HCT116 (cell line): ENCODE data around the gene SOX6. TPM values are rescaled to one million over a fixed set of nuclear protein-coding genes. Genes with fewer than 3 reads are reported as not detected.

Source experiments
- ATAC-seq: fragments of 200-7000 bp; cut with Tn5 transposase; 2 replicates; pipeline ENCODE4 v1.9.1; 2020; ENCODE audit warnings: mild to moderate bottlenecking, moderate library complexity
- BruUV-seq: library from RNA; stranded (reverse); fragments of 400-500 nt; replicated peaks from 2 replicates; lab custom pipeline; 2021; lab: Mats Ljungman, UMichigan
- CTCF ChIA-PET: fragments of 300-600 bp; sonication (Branson Sonifier 250); formaldehyde crosslinking; loops from one replicate; lab custom pipeline; 2021; ENCODE audit warnings: antibody characterized with exemption; lab: Charles Lee
- POLR2A ChIA-PET: fragments of 300-600, 350-600 bp; sonication (Branson Sonifier 250); formaldehyde crosslinking; loops from one replicate; lab custom pipeline; 2021; ENCODE audit warnings: antibody characterized with exemption; lab: Charles Lee
- RAD21 ChIA-PET, 2 experiments: fragments of 300-600 bp; sonication (Branson Sonifier 250); formaldehyde crosslinking; loops; one replicate each; lab custom pipeline; 2023; ENCODE audit warnings: low total read pairs in 2 of 2; ENCODE audit not compliant: uncharacterized antibody in 2 of 2, unreplicated experiment in 2 of 2, low non-redundant PET in 1 of 2; lab: Charles Lee
- DNase-seq: peaks from one replicate; pipeline ENCODE4 v3.0.0-alpha.2; 2010; ENCODE audit warnings: low read depth, low spot score
- H2AFZ ChIP-seq: fragments of 200-600 bp; shearing (Covaris generic), sonication (generic); 2 replicates; pipeline ENCODE4 v1.6.1; 2017; ENCODE audit warnings: low read depth, mixed run types, mixed read lengths, antibody characterized with exemption, low read length; ENCODE audit not compliant: poor library complexity, severe bottlenecking
- H3K27ac ChIP-seq: 2 replicates; pipeline ENCODE4 v1.5.1; 2012; ENCODE audit warnings: low read depth, low read length
- H3K27me3 ChIP-seq: fragments of 200-600 bp; sonication (generic); 2 replicates; pipeline ENCODE4 v1.6.1; 2016; ENCODE audit warnings: mixed run types, low read length, mixed read lengths; ENCODE audit not compliant: insufficient read depth
- H3K36me3 ChIP-seq, 2 experiments: fragments of 200-500 bp in 1 of 2; fragments of 200-600 bp in 1 of 2; sonication (Bioruptor generic) in 1 of 2; sonication (generic) in 1 of 2; 2 replicates each; pipeline versions ENCODE4 v1.5.1 to v1.6.1; 2014 to 2016; ENCODE audit warnings: low read length in 2 of 2, inconsistent platforms in 1 of 2, mixed read lengths in 1 of 2, mixed run types in 1 of 2; ENCODE audit not compliant: insufficient read depth in 2 of 2, control insufficient read depth in 1 of 2
- H3K4me1 ChIP-seq, 2 experiments: fragments of 200-600 bp in 1 of 2; sonication (generic) in 1 of 2; 2 replicates each; pipeline versions ENCODE4 v1.5.1 to v1.6.1; 2012 to 2017; ENCODE audit warnings: low read length in 2 of 2, inconsistent platforms in 1 of 2, mild to moderate bottlenecking in 1 of 2, mixed read lengths in 1 of 2, mixed run types in 1 of 2, moderate library complexity in 1 of 2; ENCODE audit not compliant: insufficient read depth in 2 of 2, control insufficient read depth in 1 of 2
- H3K4me2 ChIP-seq: fragments of 200-600 bp; sonication (generic); 2 replicates; pipeline ENCODE4 v1.6.1; 2017; ENCODE audit warnings: mixed run types, low read length, mixed read lengths
- H3K4me3 ChIP-seq, 2 experiments: fragments of 200-600 bp in 1 of 2; sonication (generic) in 1 of 2; replicated peaks in 1 of 2; 2 replicates each; pipeline ENCODE4 v1.5.1; 2011 to 2016; ENCODE audit warnings: low read length in 2 of 2, control low read depth in 1 of 2, low read depth in 1 of 2, mild to moderate bottlenecking in 1 of 2, mixed read lengths in 1 of 2, mixed run types in 1 of 2
- H3K79me2 ChIP-seq: fragments of 200-600 bp; sonication (generic); 2 replicates; pipeline ENCODE4 v1.6.1; 2017; ENCODE audit warnings: mild to moderate bottlenecking, mixed run types, low read length, moderate library complexity, mixed read lengths; ENCODE audit not compliant: insufficient read depth
- H3K9ac ChIP-seq: fragments of 200-600 bp; sonication (generic); 2 replicates; pipeline ENCODE4 v1.6.1; 2016; ENCODE audit warnings: low read length, mixed read lengths
- H3K9me2 ChIP-seq: fragments of 200-600 bp; sonication (generic), shearing (Covaris generic); 2 replicates; pipeline ENCODE4 v1.6.1; 2017; ENCODE audit warnings: mixed run types, mild to moderate bottlenecking, moderate library complexity; ENCODE audit not compliant: insufficient read depth
- H3K9me3 ChIP-seq, 2 experiments: fragments of 200-500 bp in 1 of 2; fragments of 200-600 bp in 1 of 2; sonication (Bioruptor generic) in 1 of 2; sonication (generic) in 1 of 2; 2 replicates each; pipeline ENCODE4 v1.6.1; 2014 to 2017; ENCODE audit warnings: low read length in 2 of 2, mixed read lengths in 2 of 2, inconsistent platforms in 1 of 2, low read depth in 1 of 2, mild to moderate bottlenecking in 1 of 2, mixed run types in 1 of 2, moderate library complexity in 1 of 2; ENCODE audit not compliant: control insufficient read depth in 1 of 2, insufficient read depth in 1 of 2
- H4K20me1 ChIP-seq: fragments of 200-600 bp; sonication (generic), shearing (Covaris generic); 2 replicates; pipeline ENCODE4 v1.6.1; 2017; ENCODE audit warnings: mixed run types, mild to moderate bottlenecking, moderate library complexity; ENCODE audit not compliant: insufficient read depth
- CBX3 ChIP-seq: IDR thresholded peaks from 2 replicates; pipeline ENCODE4 v1.6.1; 2012; ENCODE audit warnings: low read depth
- CEBPB ChIP-seq: IDR thresholded peaks from 2 replicates; pipeline ENCODE4 v1.6.1; 2012; ENCODE audit warnings: low read depth
- CTCF ChIP-seq, 3 experiments: fragments of 200-600 bp in 1 of 3; sonication (generic) in 1 of 3; IDR thresholded peaks in 2 of 3; conservative IDR thresholded peaks in 1 of 3; 2 replicates each; pipeline ENCODE4 v1.5.1; 2012 to 2017; ENCODE audit warnings: low read depth in 2 of 3, low read length in 2 of 3, antibody characterized with exemption in 1 of 3, borderline replicate concordance in 1 of 3, control low read depth in 1 of 3, mild to moderate bottlenecking in 1 of 3, mixed read lengths in 1 of 3, mixed run types in 1 of 3, moderate library complexity in 1 of 3; ENCODE audit not compliant: insufficient read depth in 1 of 3
- EGR1 ChIP-seq: IDR thresholded peaks from 2 replicates; pipeline ENCODE4 v1.6.1; 2012; ENCODE audit warnings: low read depth
- ELF1 ChIP-seq: IDR thresholded peaks from 2 replicates; pipeline ENCODE4 v1.6.1; 2012; ENCODE audit warnings: low read depth, borderline replicate concordance
- EZH2 ChIP-seq: fragments of 200-600 bp; sonication (generic); IDR thresholded peaks from 2 replicates; pipeline ENCODE4 v1.6.1; 2017; ENCODE audit warnings: antibody characterized with exemption, mixed run types
- EZH2phosphoT487 ChIP-seq: fragments of 200-600 bp; IDR thresholded peaks from 2 replicates; pipeline ENCODE4 v1.6.1; 2018; ENCODE audit warnings: antibody characterized with exemption, borderline replicate concordance
- FOSL1 ChIP-seq: IDR thresholded peaks from 2 replicates; pipeline ENCODE4 v1.6.1; 2012; ENCODE audit warnings: low read depth
- MAX ChIP-seq: IDR thresholded peaks from 2 replicates; pipeline ENCODE4 v1.6.1; 2012
- POLR2A ChIP-seq: IDR thresholded peaks from 2 replicates; pipeline ENCODE4 v1.7.0; 2011; ENCODE audit warnings: borderline replicate concordance; ENCODE audit not compliant: insufficient read depth, insufficient read length; ENCODE audit errors: extremely low read depth
- POLR2AphosphoS5 ChIP-seq: IDR thresholded peaks from 2 replicates; pipeline ENCODE4 v1.6.1; 2011; ENCODE audit warnings: mild to moderate bottlenecking, low read depth, low read length, moderate library complexity
- RAD21 ChIP-seq: IDR thresholded peaks from 2 replicates; pipeline ENCODE4 v1.6.1; 2012; ENCODE audit warnings: low read depth, mild to moderate bottlenecking
- REST ChIP-seq: IDR thresholded peaks from 2 replicates; pipeline ENCODE4 v1.6.1; 2012; ENCODE audit warnings: low read depth
- SIN3A ChIP-seq: IDR thresholded peaks from 2 replicates; pipeline ENCODE4 v1.6.1; 2012; ENCODE audit warnings: low read depth
- TCF7L2 ChIP-seq: IDR thresholded peaks from 2 replicates; pipeline ENCODE4 v1.7.0; 2011; ENCODE audit warnings: borderline replicate concordance, inconsistent platforms; ENCODE audit not compliant: insufficient read depth, insufficient read length; ENCODE audit errors: extremely low read depth
- ZBTB33 ChIP-seq: IDR thresholded peaks from 2 replicates; pipeline ENCODE4 v1.6.1; 2011; ENCODE audit warnings: mild to moderate bottlenecking, low read length, moderate library complexity; ENCODE audit not compliant: insufficient replicate concordance; ENCODE audit errors: extremely low read depth
- ZNF274 ChIP-seq: fragments of 200-500 bp; sonication (Bioruptor generic); IDR thresholded peaks from 2 replicates; pipeline ENCODE4 v1.6.1; 2014; ENCODE audit warnings: mild to moderate bottlenecking, low read depth, low read length, inconsistent platforms
- intact Hi-C: fragments of 100-400 bp; cut with micrococcal nuclease; formaldehyde crosslinking; loops from 2 replicates; pipeline ENCODE4 v1.10.0; 2022
- total RNA-seq: library from RNA; stranded (reverse); gene quantifications from one replicate; pipeline ENCODE4 v1.2.1, GENCODE V29; 2021; ENCODE audit not compliant: unreplicated experiment

SOX6 gene
- total RNA-seq, 1 experiment from 2014 or later: 0.81 TPM

- no peak overlapping the region for H3K4me3 ChIP-seq
- BruUV-seq: no TSS peak
- intact Hi-C loops: no loop called here
- no peaks in the 10 kb centered on the region for H3K9me3 ChIP-seq
- ChIA-PET CTCF (no interaction called here), POLR2A (no interaction called here), RAD21 (no interaction called here)
- H3K9me2 ChIP-seq: no peaks in the 10 kb centered on the region
- H3K27me3 ChIP-seq: no peaks in the 10 kb centered on the region; the same call in 1 of the 2 replicates
- ATAC-seq: no peak
- no peaks in the 10 kb centered on the region for H4K20me1 ChIP-seq
- TF ChIP-seq RAD21 (no peak), SIN3A (no peak), ELF1 (no peak), MAX (no peak), TCF7L2 (no peak), EGR1 (no peak), ZBTB33 (no peak), CBX3 (no peak), POLR2AphosphoS5 (no peak), POLR2A (no peak), ZNF274 (no peak), CEBPB (no peak), EZH2 (no peak), EZH2phosphoT487 (no peak), FOSL1 (no peak), REST (no peak), CTCF (IDR thresholded peaks at IDR 0.05 in 2 of 3, conservative IDR thresholded peaks at IDR 0.05 in 1 of 3; ENCODE audit: borderline replicate concordance in 1 of 3, insufficient read depth in 1 of 3, low read depth in 2 of 3, low read length in 2 of 3) (no peak)
- DNase-seq: no peak
- H3K79me2 ChIP-seq: no peaks in the 10 kb centered on the region
- no peaks in the 10 kb centered on the region for H3K36me3 ChIP-seq
- H3K4me1 ChIP-seq: no peaks in the 10 kb centered on the region
- no peak overlapping the region for H3K9ac ChIP-seq
- no peak overlapping the region for H3K27ac ChIP-seq
- no peak overlapping the region for H3K4me2 ChIP-seq
- no peak overlapping the region for H2AFZ ChIP-seq
Measured at GRCh38 chr11:16171882-16172281, 184.5 kb downstream of the SOX6 start.
